Measurements from ENCODE around the gene MMS19. TPM values are rescaled to one million over a fixed set of nuclear protein-coding genes. Genes with fewer than 3 reads are reported as not detected.

The MMS19 gene
- total and polyA plus RNA-seq, 12 donors: 34.7 to 64.9 (median 43.9) TPM

DNA sequence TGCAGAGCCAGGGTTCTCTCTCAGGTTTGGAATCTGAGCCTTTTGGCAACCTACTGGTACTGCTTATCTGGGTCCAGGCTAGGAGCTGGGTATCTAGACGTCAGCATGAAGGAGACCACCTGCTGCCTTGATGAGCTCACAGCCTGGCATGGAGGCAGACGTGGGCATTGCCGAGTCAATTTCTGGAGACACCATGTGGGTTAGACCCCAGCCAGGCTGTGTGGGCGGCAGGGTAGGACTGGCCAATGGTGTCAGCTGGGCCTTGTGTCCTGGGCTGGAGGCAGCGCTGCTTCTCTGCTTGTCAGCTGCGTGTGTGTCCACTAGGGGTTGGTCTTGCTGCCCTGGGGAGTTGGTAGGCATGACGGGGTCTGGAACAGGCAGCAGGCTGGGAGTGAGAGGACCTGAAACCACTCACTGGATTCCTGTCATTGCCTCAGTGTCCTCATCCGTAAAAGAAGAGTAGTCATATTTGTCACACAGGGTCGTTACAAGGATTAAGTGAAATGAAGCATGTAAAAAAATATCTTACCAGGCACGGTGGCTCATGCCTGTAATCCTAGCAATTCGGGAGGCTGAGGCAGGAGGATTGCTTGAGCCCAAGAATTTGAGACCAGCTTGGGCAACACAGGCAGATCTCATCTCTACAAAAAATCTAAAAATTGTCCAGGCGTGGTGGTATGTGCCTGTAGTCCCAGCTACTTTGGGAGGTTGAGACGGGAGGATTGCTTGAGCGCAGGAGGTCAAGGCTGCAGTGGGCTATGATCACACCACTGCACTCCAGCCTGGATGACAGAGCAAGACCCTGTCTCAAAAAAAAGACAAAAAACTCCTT lies 42.7 kb upstream of the MMS19 start:
- H3K4me3 ChIP-seq: no peak overlapping the region
- intact Hi-C loops (cut with DNase I): loop anchor here in 2 of 10 donors (5.0 kb wide), 1 partner anchor 39 kb away; no protein-coding TSS in a partner anchor

DNA sequence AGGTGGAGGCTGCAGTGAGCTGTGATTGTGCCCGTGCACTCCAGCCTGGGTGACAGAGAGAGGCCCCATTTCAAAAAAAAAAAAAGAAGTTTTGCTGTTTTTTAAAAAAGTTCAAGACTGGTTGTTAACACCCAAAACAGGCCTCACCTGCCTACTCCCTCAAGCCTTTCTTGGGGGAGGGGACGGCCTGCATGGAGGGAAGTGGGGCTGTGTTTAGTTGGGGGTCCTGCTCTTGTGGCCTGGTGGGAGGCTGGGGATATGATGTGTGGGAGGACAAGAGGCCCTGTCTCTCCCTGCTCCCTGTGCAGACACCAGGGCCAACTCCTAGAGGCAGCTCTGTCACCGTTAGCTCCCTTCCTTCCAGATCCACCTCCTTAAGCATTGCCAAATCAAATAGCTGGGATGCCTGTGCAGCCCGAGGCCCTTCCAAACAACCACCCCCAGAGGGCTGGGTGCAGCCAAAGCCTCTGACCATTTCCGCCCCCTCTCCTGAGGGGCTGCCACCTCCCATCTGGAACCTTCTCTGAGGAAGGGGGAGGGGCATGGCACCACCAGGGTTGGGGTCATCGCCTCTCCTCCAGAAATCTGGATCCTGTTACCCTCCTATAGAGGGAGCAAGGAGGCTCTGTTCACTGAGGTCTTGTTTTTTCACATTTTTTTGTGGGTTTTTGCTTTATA lies 41.4 kb upstream of the MMS19 start:
- Histone ChIP-seq H3K27me3 (no peaks in the 10 kb centered on the region), H3K27ac (peak overlapping the region in 8 of 10 donors; percentile 25 to 97 (median 93)), H3K4me3 (no peak overlapping the region), H3K4me1 (peaks cover 19 to 68% (median 48%) of the 10 kb centered on the region in 9 donors), H3K9me3 (no peaks in the 10 kb centered on the region), H3K36me3 (no peaks in the 10 kb centered on the region)
- TF ChIP-seq, protein P1, sequence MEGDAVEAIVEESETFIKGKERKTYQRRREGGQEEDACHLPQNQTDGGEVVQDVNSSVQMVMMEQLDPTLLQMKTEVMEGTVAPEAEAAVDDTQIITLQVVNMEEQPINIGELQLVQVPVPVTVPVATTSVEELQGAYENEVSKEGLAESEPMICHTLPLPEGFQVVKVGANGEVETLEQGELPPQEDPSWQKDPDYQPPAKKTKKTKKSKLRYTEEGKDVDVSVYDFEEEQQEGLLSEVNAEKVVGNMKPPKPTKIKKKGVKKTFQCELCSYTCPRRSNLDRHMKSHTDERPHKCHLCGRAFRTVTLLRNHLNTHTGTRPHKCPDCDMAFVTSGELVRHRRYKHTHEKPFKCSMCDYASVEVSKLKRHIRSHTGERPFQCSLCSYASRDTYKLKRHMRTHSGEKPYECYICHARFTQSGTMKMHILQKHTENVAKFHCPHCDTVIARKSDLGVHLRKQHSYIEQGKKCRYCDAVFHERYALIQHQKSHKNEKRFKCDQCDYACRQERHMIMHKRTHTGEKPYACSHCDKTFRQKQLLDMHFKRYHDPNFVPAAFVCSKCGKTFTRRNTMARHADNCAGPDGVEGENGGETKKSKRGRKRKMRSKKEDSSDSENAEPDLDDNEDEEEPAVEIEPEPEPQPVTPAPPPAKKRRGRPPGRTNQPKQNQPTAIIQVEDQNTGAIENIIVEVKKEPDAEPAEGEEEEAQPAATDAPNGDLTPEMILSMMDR (IDR thresholded peaks at IDR 0.05): peak in 5 of 9 donors; percentile 12 to 38 (median 18)
- ATAC-seq (peak in 7 of 8 donors; percentile 8 to 42 (median 20)), DNase-seq (peak; percentile 34 to 49)
- 56 to 59% methylated on average over 6 of the region's 6 CpGs for WGBS, 2 donors
- intact Hi-C loops (cut with DNase I): loop anchor here in 2 of 10 donors (5.0 kb wide), 1 partner anchor 37 kb away; no protein-coding TSS in a partner anchor

More for the DNA sequence above, 42.7 kb upstream of the MMS19 start:
- DNase-seq: no peak
- Histone ChIP-seq H3K27me3 (no peaks in the 10 kb centered on the region), H3K9me3 (no peaks in the 10 kb centered on the region), H3K36me3 (no peaks in the 10 kb centered on the region), H3K27ac (peak overlapping the region in 9 of 10 donors; percentile 67 to 97 (median 92)), H3K4me1 (peaks cover 19 to 69% (median 48%) of the 10 kb centered on the region in 9 donors)
- WGBS, 2 donors: 84 to 85% methylated on average over 14 of the region's 14 CpGs
- peak in 1 of 8 donors; percentile 5 for ATAC-seq
- TF ChIP-seq, protein P1 (IDR thresholded peaks at IDR 0.05): no peak

DNA sequence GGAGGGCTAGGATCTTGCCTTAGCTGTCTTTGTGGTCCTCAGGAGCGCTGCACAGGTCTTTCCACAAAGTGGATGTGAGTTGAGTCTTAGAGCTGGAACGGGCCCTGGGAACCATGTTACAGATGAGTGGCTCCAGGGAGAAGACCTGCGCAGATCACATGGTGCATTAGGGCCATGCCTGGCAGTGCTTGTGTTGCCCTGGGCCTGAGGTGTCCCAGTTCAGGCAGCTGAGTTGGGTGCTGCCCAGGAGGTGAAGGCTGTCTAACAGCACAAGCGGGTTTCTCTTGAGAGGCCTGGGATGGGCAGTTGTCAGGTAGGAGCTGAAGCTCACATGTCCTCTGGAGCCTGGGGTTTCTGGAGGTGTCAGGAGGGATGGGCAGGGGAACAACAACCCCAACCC lies 40.6 kb upstream of the MMS19 start:
- H3K27me3 ChIP-seq: no peaks in the 10 kb centered on the region
- no peak for DNase-seq
- peak overlapping the region in 7 of 10 donors; percentile 85 to 97 (median 94) for H3K27ac ChIP-seq
- no peaks in the 10 kb centered on the region for H3K36me3 ChIP-seq
- intact Hi-C loops (cut with DNase I): no loop called here
- TF ChIP-seq, protein P1 (IDR thresholded peaks at IDR 0.05): no peak
- peaks cover 19 to 61% (median 46%) of the 10 kb centered on the region in 9 donors for H3K4me1 ChIP-seq
- ATAC-seq: no peak
- H3K9me3 ChIP-seq: no peaks in the 10 kb centered on the region
- no peak overlapping the region for H3K4me3 ChIP-seq
- 94 to 95% methylated on average over 4 of the region's 4 CpGs for WGBS, 2 donors

DNA sequence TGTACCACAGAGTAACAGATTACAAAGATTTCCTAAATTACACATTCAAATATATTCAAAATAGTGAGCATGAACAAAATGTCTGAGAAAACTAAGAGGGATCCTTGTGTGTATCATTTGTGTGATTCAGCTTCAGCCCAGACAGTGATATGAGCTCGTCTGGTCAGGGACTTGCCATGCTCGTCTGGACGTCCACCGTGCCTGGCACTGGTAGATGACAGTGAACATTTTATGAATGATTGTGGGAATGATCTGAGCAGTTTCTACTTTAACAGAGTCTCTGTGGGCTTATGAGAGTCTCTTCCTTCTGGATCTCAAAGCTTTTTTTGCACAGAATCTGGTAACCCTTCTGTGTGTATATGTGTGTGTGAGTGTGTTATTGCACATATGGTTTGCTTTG lies 40.2 kb upstream of the MMS19 start:
- TF ChIP-seq, protein P1 (IDR thresholded peaks at IDR 0.05): no peak
- ATAC-seq (no peak), DNase-seq (no peak)
- Histone ChIP-seq H3K4me1 (peaks cover 15 to 56% (median 42%) of the 10 kb centered on the region in 9 donors), H3K36me3 (no peaks in the 10 kb centered on the region), H3K4me3 (no peak overlapping the region), H3K27ac (peak overlapping the region in 6 of 10 donors; percentile 26 to 97 (median 92)), H3K9me3 (no peaks in the 10 kb centered on the region), H3K27me3 (no peaks in the 10 kb centered on the region)
- 59 to 81% methylated on average over 4 of the region's 4 CpGs for WGBS, 2 donors
- intact Hi-C loops (cut with DNase I): no loop called here

Data from heart right ventricle (tissue), 16 donors.